HG03108 (cell line): ENCODE data around the gene ADARB2.

Source experiments
- ATAC-seq: cut with Tn5 transposase; IDR thresholded peaks from one replicate; pipeline ENCODE4 v1.9.1; 2021; ENCODE audit warnings: moderate library complexity; ENCODE audit not compliant: unreplicated experiment

ADARB2 gene

GRCh38 chr10:1378473-1378872 lies 358.9 kb downstream of the ADARB2 start:
- no peak for ATAC-seq

GRCh38 chr10:1377740-1378397 lies 359.5 kb downstream of the ADARB2 start:
- no peak for ATAC-seq

- no peak for ATAC-seq
Observed at GRCh38 chr10:1377231-1377630, 360.1 kb downstream of the ADARB2 start.

GRCh38 chr10:1376384-1376945 lies 360.9 kb downstream of the ADARB2 start:
- no peak for ATAC-seq

- no peak for ATAC-seq
Observed at GRCh38 chr10:1375346-1376170, 361.8 kb downstream of the ADARB2 start.

- ATAC-seq = no peak
Observed at GRCh38 chr10:1374511-1375345, 362.6 kb downstream of the ADARB2 start.

- no peak for ATAC-seq
Observed at GRCh38 chr10:1373287-1373686, 364.0 kb downstream of the ADARB2 start.

- ATAC-seq = no peak
Observed at GRCh38 chr10:1372212-1372611, 365.1 kb downstream of the ADARB2 start.

- no peak for ATAC-seq
Observed at GRCh38 chr10:1370298-1370697, 367.0 kb downstream of the ADARB2 start.

- ATAC-seq = no peak
Observed at GRCh38 chr10:1369665-1370064, 367.7 kb downstream of the ADARB2 start.

- no peak for ATAC-seq
Observed at GRCh38 chr10:1369197-1369596, 368.1 kb downstream of the ADARB2 start.

GRCh38 chr10:1368842-1369171 lies 368.5 kb downstream of the ADARB2 start:
- no peak for ATAC-seq

GRCh38 chr10:1367938-1368841 lies 369.1 kb downstream of the ADARB2 start:
- ATAC-seq = no peak

GRCh38 chr10:1366811-1367425 lies 370.4 kb downstream of the ADARB2 start:
- ATAC-seq = no peak

GRCh38 chr10:1366322-1366691 lies 371.0 kb downstream of the ADARB2 start:
- no peak for ATAC-seq

- ATAC-seq = no peak
Observed at GRCh38 chr10:1365540-1366321, 371.6 kb downstream of the ADARB2 start.

- ATAC-seq = no peak
Observed at GRCh38 chr10:1364151-1364910, 373.0 kb downstream of the ADARB2 start.

- ATAC-seq = no peak
Observed at GRCh38 chr10:1363446-1364121, 373.7 kb downstream of the ADARB2 start.
